GM12874 (cell line): ENCODE measurements around the gene ARHGAP21.

Experiments
- CTCF ChIP-seq: IDR thresholded peaks from 2 replicates; pipeline ENCODE4 v1.5.1; 2011; ENCODE audit warnings: low read depth, mild to moderate bottlenecking, control low read depth, low read length, moderate library complexity; ENCODE audit not compliant: insufficient read depth

Gene ARHGAP21

DNA sequence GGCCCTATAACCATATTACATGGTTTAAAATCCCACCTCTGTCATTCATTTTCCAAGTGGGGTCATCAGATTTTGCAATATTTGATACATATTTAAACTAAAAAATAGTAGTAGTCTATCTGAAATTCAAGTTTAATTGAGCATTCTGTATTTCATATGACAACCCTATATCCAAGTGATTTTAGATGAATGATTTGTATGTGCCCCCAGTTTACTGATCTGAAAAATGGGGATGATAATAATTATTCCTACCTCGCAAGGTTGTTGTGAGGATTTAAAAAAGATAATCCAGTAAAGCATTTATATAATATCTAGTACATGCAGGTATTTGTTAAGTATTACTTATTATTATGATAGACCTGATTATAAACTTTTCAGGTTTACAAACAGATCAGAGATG lies 84.6 kb downstream of the ARHGAP21 start:
- TF ChIP-seq CTCF, result no peak

DNA sequence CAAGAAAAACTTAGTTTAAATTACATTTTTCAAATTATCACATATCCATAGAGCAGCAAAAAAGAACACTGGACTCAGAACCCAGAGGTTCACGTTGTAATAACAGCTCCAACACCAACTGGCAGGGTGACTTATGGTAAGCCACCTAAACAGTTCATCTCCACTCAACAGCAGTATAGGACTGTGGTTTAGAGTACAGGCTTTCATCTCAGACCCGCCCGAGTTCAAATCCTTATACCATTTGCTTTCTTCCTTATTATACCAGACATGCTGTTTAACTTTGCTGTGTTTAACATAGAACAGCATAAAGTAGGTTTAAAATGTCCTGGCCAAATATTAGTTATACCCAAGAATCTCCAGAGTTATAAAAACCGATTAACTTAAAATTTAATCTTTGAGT lies 97.9 kb downstream of the ARHGAP21 start:
- no peak for TF ChIP-seq CTCF

DNA sequence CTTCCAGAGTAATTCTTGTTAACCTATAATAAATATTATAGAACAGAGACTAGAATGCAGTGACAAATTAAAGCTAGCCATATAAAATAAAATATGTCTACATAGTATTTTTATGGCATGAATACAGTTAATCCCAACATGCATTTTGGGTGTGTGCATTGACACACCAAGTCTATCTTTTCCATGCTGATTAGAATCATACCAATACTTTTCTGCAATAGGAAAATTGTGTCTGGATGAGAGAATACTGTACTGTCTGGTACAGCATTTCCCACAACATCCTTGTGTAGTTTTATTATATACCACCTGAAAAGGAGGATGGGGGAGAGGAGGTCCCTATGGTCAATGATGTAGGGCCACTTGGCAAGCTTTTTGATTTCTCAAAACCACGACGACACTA lies 100.3 kb downstream of the ARHGAP21 start:
- no peak for TF ChIP-seq CTCF

DNA sequence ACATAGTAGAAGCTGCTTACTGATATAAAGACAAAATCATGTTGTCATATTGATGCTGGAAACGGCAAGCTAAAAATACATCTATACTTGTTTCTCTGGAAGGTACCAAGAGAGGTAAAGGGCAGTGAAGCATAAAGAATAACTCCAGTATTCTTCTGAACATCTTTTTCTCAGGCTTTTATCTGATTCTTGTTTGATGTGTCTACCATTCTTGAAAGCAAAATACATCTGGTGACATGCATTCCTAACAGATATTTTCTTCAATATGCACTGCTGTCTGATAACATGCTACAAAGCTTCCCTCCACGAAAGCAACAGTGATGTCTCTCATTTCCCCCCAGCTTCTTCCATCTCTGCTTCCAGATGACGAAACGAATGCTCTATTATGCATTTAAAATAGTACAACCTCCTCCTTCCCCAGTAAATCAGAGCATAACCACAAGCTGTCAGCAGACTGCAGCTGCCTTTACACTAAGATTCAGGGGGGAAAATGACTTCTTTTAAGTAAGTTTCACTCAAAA lies 100.8 kb downstream of the ARHGAP21 start:
- TF ChIP-seq CTCF, result no peak

GRCh38 chr10:24618401-24618800 lies 105.3 kb downstream of the ARHGAP21 start:
- TF ChIP-seq CTCF, result no peak

DNA sequence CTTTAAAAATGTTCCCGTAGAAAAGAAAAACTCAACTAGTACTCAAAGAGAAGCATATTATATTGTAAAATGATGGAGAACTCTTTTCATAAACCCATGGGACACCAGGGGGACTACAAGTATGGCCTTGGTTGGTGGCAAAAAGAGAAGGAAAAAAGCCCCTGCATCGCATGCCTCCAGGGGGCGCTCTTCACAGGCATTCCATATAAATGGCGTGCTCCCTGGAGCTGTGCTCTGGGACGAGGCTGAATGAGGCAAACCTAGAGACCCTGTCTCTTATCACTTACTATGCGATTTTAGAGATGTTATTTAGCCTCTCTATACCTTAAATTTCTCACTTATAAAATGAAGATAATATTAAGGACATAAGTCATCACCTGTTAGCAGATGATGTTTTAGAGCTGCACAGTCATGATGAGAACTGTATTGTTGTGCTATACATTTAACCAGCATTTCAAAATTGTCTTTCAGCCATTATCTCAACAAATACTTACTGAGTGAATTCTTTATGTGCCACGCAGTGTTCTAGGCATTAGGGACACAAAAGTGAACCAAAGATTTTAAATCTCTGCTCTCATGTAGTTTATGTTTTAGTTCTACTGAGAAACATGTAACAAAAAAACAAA lies 105.8 kb downstream of the ARHGAP21 start:
- TF ChIP-seq CTCF, result peak; percentile 85

DNA sequence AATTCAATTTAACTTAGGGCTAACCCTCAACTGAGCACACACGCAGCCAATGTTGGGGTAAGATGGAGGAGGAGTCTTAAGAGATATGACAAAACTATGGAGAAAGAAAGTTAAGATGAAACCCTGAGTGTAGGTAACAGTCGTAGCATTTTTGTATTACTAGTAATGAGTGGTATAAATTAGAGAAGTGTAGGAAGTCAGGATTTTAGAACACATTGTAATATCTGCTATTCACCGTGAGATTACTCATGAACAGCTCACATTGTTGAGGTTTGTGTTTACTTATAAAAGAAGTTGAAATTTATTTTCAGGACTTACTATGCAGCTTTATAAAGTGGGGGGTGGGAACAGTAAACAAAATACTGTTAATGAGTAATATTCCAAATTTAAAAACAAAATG lies 107.2 kb downstream of the ARHGAP21 start:
- no peak for TF ChIP-seq CTCF
